ENCODE results near the gene PKD2.
A peak's percentile ranks its signal among the peaks of the same experiment; 100 is the strongest.

PKD2 gene

GRCh38 chr4:88077911-88078524, 70.6 kb downstream of the PKD2 start:
- H3K4me3 ChIP-seq (replicated peaks in 1 of 2; ENCODE audit: low read depth in 2 of 2, low read length in 2 of 2): no peak overlapping the region
- DNase-seq (ENCODE audit: low read depth in 2 of 2): peak in 1 of 2 donors; percentile 41
- TF ChIP-seq CTCF (IDR thresholded peaks at IDR 0.05; ENCODE audit: low read depth, low read length): no peak

- H3K4me3 ChIP-seq (replicated peaks in 1 of 2; ENCODE audit: low read depth in 2 of 2, low read length in 2 of 2): no peak overlapping the region
- DNase-seq (ENCODE audit: low read depth in 2 of 2): no peak
- no peak for TF ChIP-seq CTCF (IDR thresholded peaks at IDR 0.05; ENCODE audit: low read depth, low read length)
Observed at GRCh38 chr4:88078579-88078978, 71.1 kb downstream of the PKD2 start.

GRCh38 chr4:88080626-88081025, 73.2 kb downstream of the PKD2 start:
- TF ChIP-seq CTCF (IDR thresholded peaks at IDR 0.05; ENCODE audit: low read depth, low read length): no peak
- no peak for DNase-seq (ENCODE audit: low read depth in 2 of 2)
- H3K4me3 ChIP-seq (replicated peaks in 1 of 2; ENCODE audit: low read depth in 2 of 2, low read length in 2 of 2): no peak overlapping the region

- TF ChIP-seq CTCF (IDR thresholded peaks at IDR 0.05; ENCODE audit: low read depth, low read length): no peak
- no peak for DNase-seq (ENCODE audit: low read depth in 2 of 2)
- H3K4me3 ChIP-seq (replicated peaks in 1 of 2; ENCODE audit: low read depth in 2 of 2, low read length in 2 of 2): no peak overlapping the region
Observed at GRCh38 chr4:88087004-88087403, 79.6 kb downstream of the PKD2 start.

GRCh38 chr4:88090898-88091297, 83.5 kb downstream of the PKD2 start:
- no peak for DNase-seq (ENCODE audit: low read depth in 2 of 2)
- TF ChIP-seq CTCF (IDR thresholded peaks at IDR 0.05; ENCODE audit: low read depth, low read length): no peak
- no peak overlapping the region for H3K4me3 ChIP-seq (replicated peaks in 1 of 2; ENCODE audit: low read depth in 2 of 2, low read length in 2 of 2)

- no peak for DNase-seq (ENCODE audit: low read depth in 2 of 2)
- no peak overlapping the region for H3K4me3 ChIP-seq (replicated peaks in 1 of 2; ENCODE audit: low read depth in 2 of 2, low read length in 2 of 2)
- no peak for TF ChIP-seq CTCF (IDR thresholded peaks at IDR 0.05; ENCODE audit: low read depth, low read length)
Observed at GRCh38 chr4:88091378-88091777, 83.9 kb downstream of the PKD2 start.

GRCh38 chr4:88093874-88094273, 86.4 kb downstream of the PKD2 start:
- no peak for DNase-seq (ENCODE audit: low read depth in 2 of 2)
- no peak overlapping the region for H3K4me3 ChIP-seq (replicated peaks in 1 of 2; ENCODE audit: low read depth in 2 of 2, low read length in 2 of 2)
- TF ChIP-seq CTCF (IDR thresholded peaks at IDR 0.05; ENCODE audit: low read depth, low read length): no peak
